ENCODE data around the gene ELF3. TPM values are rescaled to one million over a fixed set of nuclear protein-coding genes. Genes with fewer than 3 reads are reported as not detected.
"Not testable (repeated sequence)": the region's sequence is repeated elsewhere in the genome, so short reads cannot be mapped to it uniquely, and the experiment has no call there.

Gene ELF3
- total RNA-seq, 4 donors from 2014 or later = 10.8 to 39.9 (median 26.7) TPM

- H3K4me1 ChIP-seq = peaks cover 14% of the 10 kb centered on the region
- peaks cover 16% of the 10 kb centered on the region for H3K36me3 ChIP-seq
- 79% methylated on average over 8 of the region's 18 CpGs for WGBS
- H3K27me3 ChIP-seq = no peaks in the 10 kb centered on the region
- H3K27ac ChIP-seq = peak overlapping the region; percentile 43
- no peak for DNase-seq (ENCODE audit: low spot score in 2 of 2)
- TF ChIP-seq POLR2A (IDR thresholded peaks at IDR 0.05) (no peak), CTCF (IDR thresholded peaks at IDR 0.05) (no peak), POLR2AphosphoS5 (IDR thresholded peaks at IDR 0.05) (no peak), EP300 (IDR thresholded peaks at IDR 0.05) (no peak)
- H3K4me3 ChIP-seq = no peak overlapping the region
- H3K9me3 ChIP-seq = no peaks in the 10 kb centered on the region
Observed at GRCh38 chr1:202017749-202018467, 7.5 kb downstream of the ELF3 start.

GRCh38 chr1:202018468-202019234, 8.3 kb downstream of the ELF3 start:
- Histone ChIP-seq H3K4me1 (peaks cover 18% of the 10 kb centered on the region), H3K4me3 (no peak overlapping the region), H3K27me3 (no peaks in the 10 kb centered on the region), H3K9me3 (no peaks in the 10 kb centered on the region), H3K27ac (peak overlapping the region; percentile 43), H3K36me3 (peaks cover 10% of the 10 kb centered on the region)
- DNase-seq (ENCODE audit: low spot score in 2 of 2) = no peak
- no peak for TF ChIP-seq CTCF (IDR thresholded peaks at IDR 0.05)
- TF ChIP-seq POLR2AphosphoS5 (IDR thresholded peaks at IDR 0.05) = no peak
- no peak for TF ChIP-seq POLR2A (IDR thresholded peaks at IDR 0.05)
- no peak for TF ChIP-seq EP300 (IDR thresholded peaks at IDR 0.05)
- WGBS = 54% methylated on average over 12 of the region's 19 CpGs

- 74% methylated on average over 8 of the region's 8 CpGs for WGBS
- not testable (repeated sequence) for H3K27ac ChIP-seq; H3K9me3 ChIP-seq; H3K4me3 ChIP-seq; DNase-seq (ENCODE audit: low spot score in 2 of 2); H3K27me3 ChIP-seq; H3K36me3 ChIP-seq
- H3K4me1 ChIP-seq = peaks cover 18% of the 10 kb centered on the region
Observed at GRCh38 chr1:202019235-202019558, 8.8 kb downstream of the ELF3 start.

- TF ChIP-seq EP300 (IDR thresholded peaks at IDR 0.05) = no peak
- no peak for TF ChIP-seq CTCF (IDR thresholded peaks at IDR 0.05)
- TF ChIP-seq POLR2A (IDR thresholded peaks at IDR 0.05) = no peak
- TF ChIP-seq POLR2AphosphoS5 (IDR thresholded peaks at IDR 0.05) = peak in 1 of 3 donors; percentile 17
- no peaks in the 10 kb centered on the region for H3K27me3 ChIP-seq
- H3K4me1 ChIP-seq = peaks cover 16% of the 10 kb centered on the region
- no peaks in the 10 kb centered on the region for H3K9me3 ChIP-seq
- WGBS = 23% methylated on average over 6 of the region's 6 CpGs
- no peaks in the 10 kb centered on the region for H3K36me3 ChIP-seq
- H3K4me3 ChIP-seq = no peak overlapping the region
- peak overlapping the region; percentile 13 for H3K27ac ChIP-seq
- no peak for DNase-seq (ENCODE audit: low spot score in 2 of 2)
Observed at GRCh38 chr1:202023001-202023433, 12.6 kb downstream of the ELF3 start.

- Histone ChIP-seq H3K4me1 (peaks cover 1% of the 10 kb centered on the region), H3K9me3 (no peaks in the 10 kb centered on the region), H3K36me3 (no peaks in the 10 kb centered on the region), H3K27ac (no peak overlapping the region), H3K4me3 (no peak overlapping the region), H3K27me3 (no peaks in the 10 kb centered on the region)
- no peak for TF ChIP-seq POLR2AphosphoS5 (IDR thresholded peaks at IDR 0.05)
- no peak for TF ChIP-seq CTCF (IDR thresholded peaks at IDR 0.05)
- TF ChIP-seq POLR2A (IDR thresholded peaks at IDR 0.05) = no peak
- TF ChIP-seq EP300 (IDR thresholded peaks at IDR 0.05) = no peak
- no peak for DNase-seq (ENCODE audit: low spot score in 2 of 2)
- 71% methylated on average over 5 of the region's 5 CpGs for WGBS
Observed at GRCh38 chr1:202029171-202029665, 18.8 kb downstream of the ELF3 start.
